ENCODE measurements around the gene THAP9. TPM values are rescaled to one million over a fixed set of nuclear protein-coding genes. Genes with fewer than 3 reads are reported as not detected.
A peak's percentile ranks its signal among the peaks of the same experiment; 100 is the strongest.

The THAP9 gene
- polyA plus RNA-seq, 1 of the 3 experiments (the other 2 are of a cell fraction), result 1.5 TPM

GRCh38 chr4:82890901-82891706 lies 9.4 kb upstream of the THAP9 start, which contains the start of gene SEC31A:
SEC31A (minus strand) TSS chr4:82891153; CDS start chr4:82881936, 9,217 bp downstream.
- Histone ChIP-seq H3K9ac (peak within 1 kb of the TSS; percentile 99), H4K20me1 (ENCODE audit: insufficient read depth) (peaks cover 38% of the 10 kb centered on the region), H3K27me3 (ENCODE audit: insufficient read depth) (no peaks in the 10 kb centered on the region), H3K4me1 (ENCODE audit: control insufficient read depth in 1 of 2, insufficient read depth in 2 of 2, low read depth in 1 of 2, low read length in 1 of 2) (peaks cover 1 to 8% of the 10 kb centered on the region in 2 experiments; a peak in 3 of 4 replicates), H3K9me3 (no peaks in the 10 kb centered on the region), H3F3A (replicated peaks; ENCODE audit: insufficient read depth) (peaks cover 33% of the 10 kb centered on the region), H3K79me2 (ENCODE audit: insufficient read depth) (peaks cover 81% of the 10 kb centered on the region), H3K9me2 (no peaks in the 10 kb centered on the region), H3K4me2 (peak within 1 kb of the TSS; percentile 90), H3K36me3 (replicated peaks in 1 of 2; ENCODE audit: control insufficient read depth in 1 of 2, insufficient read depth in 2 of 2, low read length in 1 of 2) (peaks cover 34 to 45% of the 10 kb centered on the region in 2 experiments), H3K4me3 (ENCODE audit: low read depth in 2 of 2, low read length in 1 of 2) (peak within 1 kb of the TSS; percentile 82 to 94), H3K27ac (ENCODE audit: low read depth in 2 of 2, low read length in 1 of 2) (peak within 1 kb of the TSS; percentile 98 to 99), H2AFZ (ENCODE audit: low read depth) (peak within 1 kb of the TSS; percentile 53)
- WGBS (ENCODE audit: low lambda C conversion rate), result 1% methylated on average over 40 of the region's 71 CpGs
- ChIA-PET POLR2A (no interaction called here), CTCF (no interaction called here)
- peak; percentile 95 for DNase-seq
- TF ChIP-seq YY1 (IDR thresholded peaks at IDR 0.05; ENCODE audit: low read depth) (peak; percentile 76), POLR2AphosphoS5 (IDR thresholded peaks at IDR 0.05; ENCODE audit: low read depth, low read length) (peak; percentile 86), FOXJ3 (CRISPR knock-in tag; IDR thresholded peaks at IDR 0.05) (no peak), USF1 (IDR thresholded peaks at IDR 0.05; ENCODE audit: borderline replicate concordance, low read depth) (no peak), MXI1 (IDR thresholded peaks at IDR 0.05; ENCODE audit: low read depth, low read length) (peak; percentile 98), CTCF (IDR thresholded peaks at IDR 0.05) (no peak; the same call in 1 of the 2 replicates), SMC3 (IDR thresholded peaks at IDR 0.05; ENCODE audit: low read depth, low read length) (no peak), RAD21 (IDR thresholded peaks at IDR 0.05; ENCODE audit: low read length) (no peak), SIN3A (IDR thresholded peaks at IDR 0.05; ENCODE audit: borderline replicate concordance, low read depth, low read length) (no peak; the same call in 1 of the 2 replicates), FOSL2 (IDR thresholded peaks at IDR 0.05; ENCODE audit: borderline replicate concordance, low read depth) (no peak), TEAD4 (IDR thresholded peaks at IDR 0.05; ENCODE audit: borderline replicate concordance, insufficient read depth) (0 out of 2 replicates have a peak, but pooled peaks have one; percentile 7), PBX3 (IDR thresholded peaks at IDR 0.05) (no peak), RXRA (IDR thresholded peaks at IDR 0.05; ENCODE audit: borderline replicate concordance, low read depth) (no peak), NFIC (IDR thresholded peaks at IDR 0.05; ENCODE audit: borderline replicate concordance) (no peak), MAX (IDR thresholded peaks at IDR 0.05; ENCODE audit: low read depth) (peak; percentile 94), TAF1 (IDR thresholded peaks at IDR 0.05; ENCODE audit: borderline replicate concordance, low read depth, low read length) (peak; percentile 88), FOXM1 (IDR thresholded peaks at IDR 0.05; ENCODE audit: low read depth) (0 out of 2 replicates have a peak, but pooled peaks have one; percentile 26), EP300 (IDR thresholded peaks at IDR 0.05; ENCODE audit: borderline replicate concordance in 1 of 2, low read depth in 1 of 2, low read length in 1 of 2) (no peak), IRF3 (IDR thresholded peaks at IDR 0.05; ENCODE audit: low read depth, low read length) (no peak), ZBTB33 (IDR thresholded peaks at IDR 0.05; ENCODE audit: borderline replicate concordance, low read depth) (0 out of 2 replicates have a peak, but pooled peaks have one; percentile 9), MEF2A (IDR thresholded peaks at IDR 0.05; ENCODE audit: borderline replicate concordance, low read depth) (no peak), EZH2phosphoT487 (IDR thresholded peaks at IDR 0.05; ENCODE audit: borderline replicate concordance, low read depth) (no peak), CHD2 (IDR thresholded peaks at IDR 0.05; ENCODE audit: low read length, partially characterized antibody) (peak; percentile 91), RFX5 (IDR thresholded peaks at IDR 0.05; ENCODE audit: low read length) (no peak), RCOR1 (IDR thresholded peaks at IDR 0.05; ENCODE audit: low read length) (peak; percentile 13; the same call in 1 of the 2 replicates), GATA2 (CRISPR knock-in tag; IDR thresholded peaks at IDR 0.05) (no peak)

All from SK-N-SH (cell line).